SK-N-SH treated with all-trans-retinoic acid at 6 μM for 48 hours (cell line): ENCODE results near the gene HHAT.

Experiments used
- ATAC-seq: fragments of 200-7000 bp; cut with Tn5 transposase; 3 replicates; pipeline ENCODE4 v1.9.1; 2020; ENCODE audit warnings: mild to moderate bottlenecking, moderate library complexity
- ARNTL ChIP-seq: fragments of 450-650 bp; formaldehyde crosslinking; IDR thresholded peaks from 2 replicates; pipeline ENCODE4 v1.5.0; 2020; ENCODE audit warnings: low read depth, mild to moderate bottlenecking, moderate library complexity, borderline replicate concordance
- BACH2 ChIP-seq: fragments of 250-450 bp; sonication (Bioruptor Pico); IDR thresholded peaks from 2 replicates; pipeline ENCODE4 v1.9.0; 2021; ENCODE audit warnings: mild to moderate bottlenecking, borderline replicate concordance
- CSDC2 ChIP-seq: fragments of 250-450 bp; sonication (Bioruptor Pico); IDR thresholded peaks from 2 replicates; pipeline ENCODE4 v1.5.0; 2020; ENCODE audit warnings: mild to moderate bottlenecking, moderate library complexity
- CSRNP3 ChIP-seq: fragments of 250-450 bp; sonication (Bioruptor Pico); IDR thresholded peaks from 2 replicates; pipeline ENCODE4 v1.5.1; 2021; ENCODE audit warnings: mild to moderate bottlenecking, moderate library complexity
- ESRRG ChIP-seq: fragments of 250-450 bp; sonication (Bioruptor Pico); IDR thresholded peaks from 2 replicates; pipeline ENCODE4 v1.6.1; 2021; ENCODE audit warnings: mild to moderate bottlenecking
- GLIS3 ChIP-seq: fragments of 250-450 bp; sonication (Bioruptor Pico); IDR thresholded peaks from 2 replicates; pipeline ENCODE4 v1.5.0; 2020; ENCODE audit warnings: mild to moderate bottlenecking, moderate library complexity
- ISL1 ChIP-seq: fragments of 250-450 bp; sonication (Bioruptor Pico); IDR thresholded peaks from 2 replicates; pipeline ENCODE4 v2.1.2; 2022; ENCODE audit warnings: mild to moderate bottlenecking, moderate library complexity
- OSR1 ChIP-seq: fragments of 250-450 bp; sonication (Bioruptor Pico); IDR thresholded peaks from 2 replicates; pipeline ENCODE4 v1.8.0; 2022; ENCODE audit warnings: moderate library complexity, mild to moderate bottlenecking, inconsistent platforms
- PATZ1 ChIP-seq: fragments of 250-450 bp; sonication (Bioruptor Pico); IDR thresholded peaks from 2 replicates; pipeline ENCODE4 v1.8.0; 2020; ENCODE audit warnings: mild to moderate bottlenecking, moderate library complexity, borderline replicate concordance
- POU6F1 ChIP-seq: fragments of 250-450 bp; sonication (Bioruptor Pico); IDR thresholded peaks from 2 replicates; pipeline ENCODE4 v1.8.0; 2021; ENCODE audit warnings: low read depth, mild to moderate bottlenecking, moderate library complexity, borderline replicate concordance
- PPARA ChIP-seq: fragments of 250-450 bp; sonication (Bioruptor Pico); IDR thresholded peaks from 2 replicates; pipeline ENCODE4 v1.5.0; 2020; ENCODE audit warnings: mild to moderate bottlenecking, borderline replicate concordance
- RARB ChIP-seq: fragments of 250-450 bp; sonication (Bioruptor Pico); IDR thresholded peaks from 2 replicates; pipeline ENCODE4 v1.8.0; 2021; ENCODE audit warnings: mild to moderate bottlenecking, moderate library complexity
- SNAI2 ChIP-seq: fragments of 250-450 bp; sonication (Bioruptor Pico); IDR thresholded peaks from 2 replicates; pipeline ENCODE4 v1.5.0; 2020; ENCODE audit warnings: mild to moderate bottlenecking, moderate library complexity
- TCF4 ChIP-seq: fragments of 250-450 bp; sonication (Bioruptor Pico); IDR thresholded peaks from 2 replicates; pipeline ENCODE4 v1.8.0; 2021; ENCODE audit warnings: mild to moderate bottlenecking, moderate library complexity, borderline replicate concordance
- TOX ChIP-seq: fragments of 250-450 bp; sonication (Bioruptor Pico); IDR thresholded peaks from 2 replicates; pipeline ENCODE4 v1.8.0; 2021; ENCODE audit warnings: mild to moderate bottlenecking, moderate library complexity, borderline replicate concordance
- TSHZ2 ChIP-seq: fragments of 250-450 bp; sonication (Bioruptor Pico); IDR thresholded peaks from 2 replicates; pipeline ENCODE4 v1.5.0; 2020; ENCODE audit warnings: mild to moderate bottlenecking, moderate library complexity
- ZC3H10 ChIP-seq: fragments of 250-450 bp; sonication (Bioruptor Pico); IDR thresholded peaks from 2 replicates; pipeline ENCODE4 v1.5.1; 2021; ENCODE audit warnings: mild to moderate bottlenecking, moderate library complexity
- ZFP30 ChIP-seq: fragments of 450-650 bp; formaldehyde crosslinking; IDR thresholded peaks from 2 replicates; pipeline ENCODE4 v1.5.0; 2022; ENCODE audit warnings: mild to moderate bottlenecking, moderate library complexity
- ZNF565 ChIP-seq: fragments of 450-650 bp; formaldehyde crosslinking; conservative IDR thresholded peaks from 2 replicates; pipeline ENCODE4 v1.5.0; 2020; ENCODE audit warnings: low read depth, mild to moderate bottlenecking, moderate library complexity
- ZNF70 ChIP-seq: fragments of 450-650 bp; formaldehyde crosslinking; IDR thresholded peaks from 2 replicates; pipeline ENCODE4 v1.5.0; 2020; ENCODE audit warnings: mild to moderate bottlenecking, moderate library complexity
- ZNF8 ChIP-seq: fragments of 450-650 bp; formaldehyde crosslinking; IDR thresholded peaks from 2 replicates; pipeline ENCODE4 v1.5.0; 2020; ENCODE audit warnings: mild to moderate bottlenecking, moderate library complexity

The HHAT gene

GRCh38 chr1:210591214-210591613, 262.5 kb downstream of the HHAT start:
- no peak for ATAC-seq
- TF ChIP-seq ZNF8 (CRISPR knock-in tag) = peak; percentile 74; the same call in 1 of the 2 replicates
- TF ChIP-seq CSDC2 (CRISPR knock-in tag) = no peak
- TF ChIP-seq, all 23 proteins: peak for 1

- no peak for ATAC-seq
- TF ChIP-seq ESRRG = no peak
- TF ChIP-seq ARNTL (CRISPR knock-in tag) = no peak
- no peak for TF ChIP-seq TSHZ2 (CRISPR knock-in tag)
- no peak for TF ChIP-seq GLIS3
- TF ChIP-seq CSRNP3 (CRISPR knock-in tag) = no peak
- TF ChIP-seq ZNF70 = no peak
- TF ChIP-seq RARB (CRISPR knock-in tag) = no peak
- no peak for TF ChIP-seq BACH2
- no peak for TF ChIP-seq PPARA (CRISPR knock-in tag)
- TF ChIP-seq PATZ1 (CRISPR knock-in tag) = no peak
- no peak for TF ChIP-seq OSR1 (CRISPR knock-in tag)
- TF ChIP-seq ZC3H10 (CRISPR knock-in tag) = no peak
- no peak for TF ChIP-seq CSDC2 (CRISPR knock-in tag)
- TF ChIP-seq ISL1 (CRISPR knock-in tag) = no peak
- no peak for TF ChIP-seq ZNF8 (CRISPR knock-in tag)
- TF ChIP-seq TOX (CRISPR knock-in tag) = no peak
Measured at GRCh38 chr1:210594605-210595004, 265.9 kb downstream of the HHAT start.

- no peak for TF ChIP-seq PPARA (CRISPR knock-in tag)
- no peak for TF ChIP-seq ISL1 (CRISPR knock-in tag)
- no peak for TF ChIP-seq GLIS3
- TF ChIP-seq TSHZ2 (CRISPR knock-in tag) = no peak
- no peak for TF ChIP-seq POU6F1 (CRISPR knock-in tag)
- TF ChIP-seq RARB (CRISPR knock-in tag) = no peak
- no peak for TF ChIP-seq ESRRG
- no peak for TF ChIP-seq PATZ1 (CRISPR knock-in tag)
- no peak for TF ChIP-seq ZNF565
- TF ChIP-seq SNAI2 = no peak
- TF ChIP-seq TCF4 (CRISPR knock-in tag) = no peak
- TF ChIP-seq ZFP30 (CRISPR knock-in tag) = no peak
- TF ChIP-seq ZNF70 = no peak
- no peak for TF ChIP-seq ARNTL (CRISPR knock-in tag)
- TF ChIP-seq ZC3H10 (CRISPR knock-in tag) = no peak
- ATAC-seq = no peak
Measured at GRCh38 chr1:210596641-210597040, 267.9 kb downstream of the HHAT start.
